Stomach (tissue), 9 donors: ENCODE results near the gene PLCG2. TPM values are rescaled to one million over a fixed set of nuclear protein-coding genes. Genes with fewer than 3 reads are reported as not detected.

Source experiments
- DNase-seq, 2 donors: peaks; one replicate each; pipeline versions ENCODE4 v3.0.0 to v3.0.0-alpha.2; 2013 to 2019
- H3K27ac ChIP-seq, 5 donors: fragments of 200-600 bp in 4 of 5; sonication (generic) in 4 of 5; one replicate each; pipeline ENCODE4 v1.5.1; 2013 to 2019; ENCODE audit warnings: mild to moderate bottlenecking in 1 of 5, moderate library complexity in 1 of 5
- H3K27me3 ChIP-seq, 3 donors: fragments of 200-600 bp; sonication (generic); one replicate each; pipeline ENCODE4 v1.5.1; 2017 to 2019; ENCODE audit warnings: mixed run types in 1 of 3
- H3K36me3 ChIP-seq, 4 donors: fragments of 200-600 bp; sonication (generic); 1 replicate in 3 of 4; 2 replicates in 1 of 4; pipeline ENCODE4 v1.5.1; 2016 to 2019
- H3K4me1 ChIP-seq, 4 donors: fragments of 200-600 bp; sonication (generic); one replicate each; pipeline ENCODE4 v1.5.1; 2016 to 2019
- H3K4me3 ChIP-seq, 4 donors: fragments of 200-600 bp; sonication (generic) in 3 of 4; one replicate each; pipeline ENCODE4 v1.5.1; 2016 to 2019; ENCODE audit warnings: mild to moderate bottlenecking in 1 of 4
- H3K9me3 ChIP-seq, 4 donors: fragments of 200-600 bp; sonication (generic); one replicate each; pipeline ENCODE4 v1.5.1; 2016 to 2019
- CTCF ChIP-seq, 7 experiments: fragments of 450-650 bp in 4 of 7; fragments of 200-600 bp in 3 of 7; sonication (generic) in 3 of 7; IDR thresholded peaks; one replicate each; pipeline ENCODE4 v1.5.1; 2016 to 2019; ENCODE audit warnings: antibody characterized with exemption in 7 of 7, control low read depth in 2 of 7, mild to moderate bottlenecking in 1 of 7
- EP300 ChIP-seq: sonication (generic); formaldehyde crosslinking; IDR thresholded peaks from one replicate; pipeline ENCODE4 v1.6.1; 2017; ENCODE audit warnings: antibody characterized with exemption
- POLR2A ChIP-seq, 4 donors: fragments of 450-650 bp; IDR thresholded peaks; one replicate each; pipeline ENCODE4 v1.6.1; 2016; ENCODE audit warnings: antibody characterized with exemption in 4 of 4, control low read depth in 2 of 4, mild to moderate bottlenecking in 1 of 4, moderate library complexity in 1 of 4
- POLR2AphosphoS5 ChIP-seq, 3 donors: sonication (generic); formaldehyde crosslinking; IDR thresholded peaks; one replicate each; pipeline ENCODE4 v1.6.1; 2016; ENCODE audit warnings: antibody characterized with exemption in 3 of 3
- WGBS, 5 donors: extraction: QIAGEN DNeasy Blood & Tissue Kit in 3 of 5; methylation state at CpG; one replicate each; pipeline versions ENCODE4 v1.1.5 to v1.1.7; 2013 to 2018; 5-methylcytosine and 5-hydroxymethylcytosine counted together
- intact Hi-C: fragments of 100-400 bp; cut with DNase I; formaldehyde crosslinking; loops from one replicate; pipeline ENCODE4 v1.15.1; 2023; ENCODE audit warnings: low total_unique reads
- polyA plus RNA-seq, 3 donors: library from polyadenylated mRNA; stranded (reverse); fragments of 200-250 nt; gene quantifications; one replicate each; pipeline ENCODE4 v1.2.3, GENCODE V29; 2013
- total RNA-seq, 5 donors: library from RNA; depleted of rRNA; stranded (reverse); fragments of >200 nt; gene quantifications; one replicate each; pipeline versions ENCODE4 v1.1.0 to v1.2.3, GENCODE V29; 2014 to 2016
- donor health status: healthy with polysubstance abuse.
- donor health status: Bipolar disorder and iron deficiency.
- donor health status: healthy.

Gene PLCG2
- total and polyA plus RNA-seq, 8 donors = 0.87 to 68.5 (median 11.1) TPM

GRCh38 chr16:81927561-81928185 lies 148.6 kb downstream of the PLCG2 start:
- DNase-seq = no peak
- Histone ChIP-seq H3K36me3 (peaks cover 0 to 43% (median 19%) of the 10 kb centered on the region in 4 donors), H3K27ac (no peak overlapping the region), H3K9me3 (no peaks in the 10 kb centered on the region), H3K4me3 (no peak overlapping the region), H3K4me1 (no peaks in the 10 kb centered on the region), H3K27me3 (no peaks in the 10 kb centered on the region)
- TF ChIP-seq POLR2AphosphoS5 (IDR thresholded peaks at IDR 0.05) = no peak
- TF ChIP-seq EP300 = no peak
- TF ChIP-seq CTCF (IDR thresholded peaks at IDR 0.05) = no peak
- no peak for TF ChIP-seq POLR2A (IDR thresholded peaks at IDR 0.05)
- intact Hi-C loops = no loop called here
- 75 to 88% (median 82%) methylated on average over 5 of the region's 5 CpGs for WGBS, 5 donors

- DNase-seq = no peak
- intact Hi-C loops = no loop called here
- TF ChIP-seq POLR2AphosphoS5 (IDR thresholded peaks at IDR 0.05) (no peak), EP300 (no peak), CTCF (IDR thresholded peaks at IDR 0.05) (no peak), POLR2A (IDR thresholded peaks at IDR 0.05) (no peak)
Measured at GRCh38 chr16:81928271-81928918, 149.3 kb downstream of the PLCG2 start.

GRCh38 chr16:81928975-81929374 lies 149.9 kb downstream of the PLCG2 start:
- TF ChIP-seq CTCF (IDR thresholded peaks at IDR 0.05) = no peak
- H3K27ac ChIP-seq = peak overlapping the region in 1 of 5 donors; percentile 4
- H3K4me3 ChIP-seq = no peak overlapping the region
- peaks cover 0 to 50% (median 19%) of the 10 kb centered on the region in 4 donors for H3K36me3 ChIP-seq
- intact Hi-C loops = no loop called here
- H3K27me3 ChIP-seq = no peaks in the 10 kb centered on the region
- peak; percentile 42 to 62 for DNase-seq
- 33 to 59% (median 38%) methylated on average over 4 to 8 of the region's 8 CpGs for WGBS, 5 donors
- no peaks in the 10 kb centered on the region for H3K9me3 ChIP-seq
- H3K4me1 ChIP-seq = no peaks in the 10 kb centered on the region

More at GRCh38 chr16:81928271-81928918, 149.3 kb downstream of the PLCG2 start:
- Histone ChIP-seq H3K4me1 (no peaks in the 10 kb centered on the region), H3K9me3 (no peaks in the 10 kb centered on the region), H3K27me3 (no peaks in the 10 kb centered on the region), H3K27ac (no peak overlapping the region), H3K4me3 (no peak overlapping the region), H3K36me3 (peaks cover 0 to 47% (median 20%) of the 10 kb centered on the region in 4 donors)
- WGBS, 5 donors = 86 to 91% (median 87%) methylated on average over 16 of the region's 16 CpGs

- H3K27ac ChIP-seq = no peak overlapping the region
- H3K36me3 ChIP-seq = peaks cover 0 to 46% (median 19%) of the 10 kb centered on the region in 4 donors
- no peaks in the 10 kb centered on the region for H3K4me1 ChIP-seq
- TF ChIP-seq POLR2AphosphoS5 (IDR thresholded peaks at IDR 0.05) (no peak), POLR2A (IDR thresholded peaks at IDR 0.05) (no peak), CTCF (IDR thresholded peaks at IDR 0.05) (no peak), EP300 (no peak)
- H3K27me3 ChIP-seq = no peaks in the 10 kb centered on the region
- no peak overlapping the region for H3K4me3 ChIP-seq
- DNase-seq = no peak
- H3K9me3 ChIP-seq = no peaks in the 10 kb centered on the region
- intact Hi-C loops = loop anchor here (10.0 kb wide), 1 partner anchor 295 kb away; no protein-coding TSS in a partner anchor
Measured at GRCh38 chr16:81929841-81930240, 150.8 kb downstream of the PLCG2 start.
